Right renal pelvis (tissue), 4 donors: ENCODE data around the gene FGFR3. TPM values are rescaled to one million over a fixed set of nuclear protein-coding genes. Genes with fewer than 3 reads are reported as not detected.

ENCODE experiments used
- DNase-seq, 4 donors: peaks; one replicate each; pipeline ENCODE4 v3.0.0-alpha.2; 2013; ENCODE audit warnings: low read depth in 4 of 4, low spot score in 3 of 4, missing footprints in 1 of 4
- polyA plus RNA-seq, 4 donors: library from polyadenylated mRNA; unstranded; fragments of 120-200 nt; gene quantifications; one replicate each; pipeline ENCODE4 v1.2.1, GENCODE V29; 2013; ENCODE audit not compliant: insufficient read length in 4 of 4

The FGFR3 gene
- polyA plus RNA-seq, 4 donors, result 71.8 to 128 (median 95.2) TPM

DNA sequence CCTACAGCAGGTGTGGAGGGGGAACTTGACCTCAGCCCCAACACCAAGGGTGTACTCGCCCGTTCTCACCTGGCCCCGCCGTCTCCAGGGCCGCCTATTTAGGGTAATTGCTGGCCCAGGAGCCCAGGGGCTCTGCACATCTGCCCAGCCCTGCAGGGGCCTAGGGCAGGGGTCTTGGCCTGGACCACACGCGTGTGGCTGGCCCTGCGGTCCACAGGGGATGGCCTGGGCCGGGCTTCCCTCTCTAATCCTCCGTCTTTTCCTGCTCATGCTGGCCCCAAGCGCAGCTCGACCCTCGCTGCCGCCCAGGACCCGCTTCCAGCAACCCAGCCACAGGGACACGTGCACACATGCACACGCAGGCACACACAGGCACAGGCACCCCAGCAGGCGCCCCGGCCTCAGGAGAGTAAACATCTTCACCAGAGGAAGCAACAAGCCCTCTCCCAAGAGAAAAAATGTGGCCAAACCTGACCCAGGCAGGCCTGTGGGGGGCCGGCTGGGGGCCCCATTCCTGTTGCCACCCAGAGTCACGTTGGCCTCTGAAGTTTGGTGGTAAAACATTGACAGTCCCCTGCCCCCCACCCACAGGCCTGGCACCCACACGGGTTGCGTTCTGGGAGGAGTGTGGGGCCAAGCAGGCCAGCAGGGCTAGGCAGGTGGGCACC lies 24.6 kb upstream of the FGFR3 start:
- no peak for DNase-seq

- DNase-seq, result no peak
Observed at GRCh38 chr4:1769692-1770091, 23.4 kb upstream of the FGFR3 start.

GRCh38 chr4:1770245-1770644 lies 22.8 kb upstream of the FGFR3 start:
- no peak for DNase-seq

- no peak for DNase-seq
Observed at GRCh38 chr4:1770791-1771231, 22.3 kb upstream of the FGFR3 start.

DNA sequence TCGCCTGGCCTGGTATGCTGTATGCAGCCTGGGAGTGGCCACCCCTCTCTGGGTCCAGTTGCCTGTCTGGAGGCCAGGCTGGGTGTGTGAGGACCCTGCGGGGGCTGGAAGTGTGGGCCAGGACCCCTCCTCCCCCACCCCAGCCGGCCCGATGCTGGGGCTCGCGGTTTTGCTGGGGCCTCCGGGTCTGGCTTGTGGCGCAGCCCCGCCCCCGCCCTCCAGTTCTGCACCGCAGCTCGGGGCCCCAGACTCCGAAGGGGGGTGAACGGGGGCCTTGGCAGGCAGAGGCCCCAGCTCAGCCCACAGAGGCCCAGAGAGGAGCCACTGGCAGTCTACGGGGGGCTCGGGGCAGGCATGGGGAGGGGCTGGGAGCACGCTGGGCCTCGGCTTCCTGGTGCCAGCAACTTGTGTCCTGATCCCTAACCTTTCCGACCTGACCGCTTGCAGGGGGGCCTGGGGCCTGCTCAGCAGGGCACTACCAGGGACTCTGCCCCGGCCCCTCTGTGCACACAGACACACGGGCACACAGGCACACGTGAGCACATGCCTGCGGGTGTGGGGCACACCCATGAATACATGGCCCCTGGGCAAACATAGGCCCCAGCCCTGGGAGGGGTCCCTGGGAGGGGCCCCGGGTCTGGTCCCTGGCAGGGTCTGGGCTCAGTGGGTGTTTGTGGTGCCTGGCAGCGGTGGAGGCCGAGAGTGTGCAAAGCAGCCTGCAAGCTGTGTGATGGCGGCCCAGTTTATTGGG lies 21.4 kb upstream of the FGFR3 start:
- no peak for DNase-seq

- DNase-seq, result no peak
Observed at GRCh38 chr4:1772853-1773538, 20.1 kb upstream of the FGFR3 start.

DNA sequence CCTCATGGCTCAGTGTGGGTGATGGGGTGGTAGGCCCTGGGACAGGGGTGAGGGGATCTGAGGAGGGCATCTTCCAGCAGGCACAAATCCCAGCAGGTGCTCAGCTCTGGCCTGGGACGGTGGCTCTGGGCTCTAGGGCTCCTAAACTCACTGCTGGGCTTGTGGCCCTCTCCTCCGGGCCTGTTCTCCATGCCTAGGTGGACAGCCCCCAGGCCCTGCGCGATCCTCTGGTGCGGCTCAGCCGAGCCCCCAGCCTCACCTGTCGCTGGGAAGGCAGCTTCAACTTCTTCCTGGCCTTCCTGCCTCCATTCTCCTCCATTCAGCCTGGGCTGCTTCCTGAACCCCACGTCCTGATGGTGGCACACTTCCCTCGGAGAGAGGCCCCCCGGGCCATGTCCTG lies 19.3 kb upstream of the FGFR3 start:
- DNase-seq, result no peak

- no peak for DNase-seq
Observed at GRCh38 chr4:1775731-1776500, 17.2 kb upstream of the FGFR3 start.

GRCh38 chr4:1776521-1777161 lies 16.5 kb upstream of the FGFR3 start:
- DNase-seq, result no peak

- no peak for DNase-seq
Observed at GRCh38 chr4:1777822-1778641, 15.1 kb upstream of the FGFR3 start.

- no peak for DNase-seq
Observed at GRCh38 chr4:1778642-1779392, 14.3 kb upstream of the FGFR3 start.

DNA sequence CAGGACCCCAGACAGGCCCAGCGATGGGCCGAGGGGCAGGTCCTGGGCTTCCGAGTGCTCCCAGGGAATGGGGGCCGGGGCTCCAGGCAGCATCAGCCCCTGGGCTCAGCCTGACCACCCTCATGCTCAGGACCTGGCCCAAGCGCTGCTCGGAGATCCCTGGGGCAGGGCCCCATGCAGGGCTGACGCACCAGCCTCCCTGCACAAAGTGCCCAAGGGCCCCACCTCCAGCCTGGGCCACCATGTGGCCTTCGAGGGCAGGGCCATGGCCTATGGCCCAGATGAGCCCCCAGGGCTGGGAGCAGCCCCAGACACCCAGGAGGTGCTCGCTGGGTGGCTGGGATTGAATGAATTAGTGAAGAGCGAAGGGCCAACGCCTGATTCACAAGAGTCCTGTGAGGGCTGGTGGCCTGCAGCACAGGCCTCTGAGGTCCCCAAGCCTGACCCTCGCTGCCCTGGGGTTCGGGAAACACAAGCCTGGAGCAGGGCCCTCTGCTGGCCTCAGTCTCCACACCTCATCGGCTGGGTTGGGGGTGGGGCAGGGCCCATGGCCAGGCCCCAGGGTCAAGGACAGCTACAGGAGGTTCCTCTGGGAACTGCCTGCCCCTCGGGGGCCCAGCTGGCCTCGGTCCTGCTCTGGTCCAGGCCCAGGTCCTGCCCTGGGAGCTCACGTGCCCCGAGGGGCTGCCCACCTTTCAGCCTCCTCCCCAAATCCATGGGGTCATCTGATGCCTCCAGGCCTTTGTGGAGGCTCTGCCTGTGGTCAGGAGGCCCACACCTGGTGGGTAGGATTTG lies 13.3 kb upstream of the FGFR3 start:
- DNase-seq, result no peak

GRCh38 chr4:1780435-1780834 lies 12.7 kb upstream of the FGFR3 start:
- DNase-seq, result no peak

GRCh38 chr4:1783015-1783414 lies 10.1 kb upstream of the FGFR3 start:
- DNase-seq, result no peak

- DNase-seq, result no peak
Observed at GRCh38 chr4:1783970-1784369, 9.1 kb upstream of the FGFR3 start.

GRCh38 chr4:1784395-1784788 lies 8.7 kb upstream of the FGFR3 start:
- DNase-seq, result no peak

GRCh38 chr4:1784789-1785591 lies 8.1 kb upstream of the FGFR3 start:
- no peak for DNase-seq
